IPS DF 4.7 (cell line): ENCODE results near the gene SLC25A2.
"Not testable (repeated sequence)": the region's sequence is repeated elsewhere in the genome, so short reads cannot be mapped to it uniquely, and the experiment has no call there.

Experiments
- DNase-seq: peaks from one replicate; pipeline ENCODE4 v3.0.0-alpha.2; 2013; ENCODE audit warnings: low spot score; ENCODE audit errors: extremely low read depth

SLC25A2 gene

DNA sequence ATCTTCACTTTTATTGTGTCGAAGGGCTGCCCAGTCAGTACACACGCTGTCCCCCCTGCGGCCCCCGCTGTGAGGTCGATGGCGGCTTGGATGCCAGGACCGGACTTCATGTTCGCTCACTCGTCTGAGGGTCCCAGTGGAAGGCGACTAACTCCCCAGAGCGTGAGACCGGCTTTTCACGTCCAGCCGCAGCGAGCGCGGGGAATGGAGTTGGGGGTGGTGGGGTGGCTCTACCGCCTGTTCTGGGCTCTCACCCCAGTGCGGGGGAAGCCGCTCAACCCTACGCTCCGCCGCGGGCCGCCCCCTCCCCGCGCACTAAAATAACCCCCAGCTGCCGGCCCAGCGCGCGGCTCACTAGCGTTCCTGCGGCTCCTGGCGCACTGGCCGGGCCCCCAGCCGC, at the start of gene SLC25A2:
TSS of gene SLC25A2 (minus strand) at position 294 of the 400 bp plus-strand sequence. CDS start at position 110, 184 bp downstream.
- DNase-seq = no peak

DNA sequence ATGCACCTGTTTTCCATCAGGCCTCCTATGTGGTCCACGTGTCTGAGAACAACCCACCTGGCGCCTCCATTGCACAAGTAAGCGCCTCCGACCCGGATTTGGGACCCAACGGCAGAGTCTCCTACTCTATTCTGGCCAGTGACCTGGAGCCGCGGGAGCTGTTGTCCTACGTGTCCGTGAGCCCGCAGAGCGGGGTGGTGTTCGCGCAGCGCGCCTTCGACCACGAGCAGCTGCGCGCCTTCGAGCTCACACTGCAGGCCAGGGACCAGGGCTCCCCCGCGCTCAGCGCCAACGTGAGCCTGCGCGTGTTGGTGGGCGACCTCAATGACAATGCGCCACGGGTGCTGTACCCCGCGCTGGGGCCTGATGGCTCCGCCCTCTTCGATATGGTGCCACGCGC, 47.7 kb upstream of the SLC25A2 start:
- no peak for DNase-seq

DNA sequence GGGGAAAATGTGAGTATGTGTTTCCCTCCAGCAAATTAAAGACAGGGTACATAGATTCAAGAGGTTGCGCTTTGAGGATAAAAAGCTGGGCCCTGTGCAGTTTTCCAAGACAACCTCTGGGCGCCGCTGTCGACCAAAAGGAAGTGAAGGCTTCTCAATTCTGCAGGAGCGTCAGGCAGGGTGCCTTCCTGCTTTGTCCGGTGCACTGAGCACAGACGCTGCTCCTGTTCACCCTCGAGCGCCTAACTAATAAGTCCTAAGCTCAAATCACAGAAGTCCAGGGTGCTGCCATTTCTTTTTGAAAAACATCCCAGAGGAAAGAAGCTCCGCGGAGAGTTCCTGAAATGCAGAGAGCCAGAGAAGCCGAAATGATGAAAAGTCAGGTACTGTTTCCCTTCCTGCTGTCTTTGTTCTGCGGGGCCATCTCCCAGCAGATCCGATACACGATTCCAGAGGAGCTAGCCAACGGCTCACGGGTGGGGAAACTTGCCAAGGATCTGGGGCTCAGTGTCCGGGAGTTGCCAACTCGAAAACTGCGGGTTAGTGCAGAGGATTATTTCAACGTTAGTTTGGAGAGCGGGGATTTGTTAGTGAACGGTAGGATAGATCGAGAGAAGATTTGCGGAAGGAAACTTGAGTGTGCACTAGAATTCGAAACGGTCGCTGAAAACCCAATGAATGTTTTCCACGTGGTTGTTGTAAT, 46.2 kb upstream of the SLC25A2 start, which contains the start of gene PCDHGB1:
TSS of gene PCDHGB1 (plus strand) at position 183 of the 703 bp plus-strand sequence. CDS start at position 345, 162 bp downstream.
- no peak for DNase-seq

DNA sequence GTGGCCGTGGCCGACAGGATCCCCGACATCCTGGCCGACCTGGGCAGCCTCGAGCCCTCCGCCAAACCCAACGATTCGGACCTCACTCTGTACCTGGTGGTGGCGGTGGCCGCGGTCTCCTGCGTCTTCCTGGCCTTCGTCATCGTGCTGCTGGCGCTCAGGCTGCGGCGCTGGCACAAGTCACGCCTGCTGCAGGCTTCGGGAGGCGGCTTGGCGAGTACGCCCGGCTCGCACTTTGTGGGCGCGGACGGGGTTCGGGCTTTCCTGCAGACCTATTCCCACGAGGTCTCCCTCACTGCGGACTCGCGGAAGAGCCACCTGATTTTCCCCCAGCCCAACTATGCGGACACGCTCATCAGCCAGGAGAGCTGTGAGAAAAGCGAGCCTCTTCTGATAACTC, 42.2 kb upstream of the SLC25A2 start:
- not testable (repeated sequence) for DNase-seq

DNA sequence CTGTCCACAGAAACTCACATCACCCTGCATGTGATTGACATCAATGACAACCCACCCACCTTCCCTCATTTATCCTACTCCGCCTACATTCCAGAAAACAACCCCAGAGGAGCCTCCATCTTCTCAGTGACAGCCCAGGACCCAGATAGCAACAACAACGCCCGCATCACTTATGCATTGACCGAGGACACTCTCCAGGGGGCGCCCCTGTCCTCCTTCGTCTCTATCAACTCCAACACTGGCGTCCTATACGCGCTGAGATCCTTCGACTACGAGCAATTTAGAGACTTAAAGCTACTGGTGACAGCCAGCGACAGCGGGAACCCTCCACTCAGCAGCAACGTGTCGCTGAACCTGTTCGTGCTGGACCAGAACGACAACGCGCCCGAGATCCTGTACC, 41.5 kb upstream of the SLC25A2 start:
- DNase-seq = no peak

DNA sequence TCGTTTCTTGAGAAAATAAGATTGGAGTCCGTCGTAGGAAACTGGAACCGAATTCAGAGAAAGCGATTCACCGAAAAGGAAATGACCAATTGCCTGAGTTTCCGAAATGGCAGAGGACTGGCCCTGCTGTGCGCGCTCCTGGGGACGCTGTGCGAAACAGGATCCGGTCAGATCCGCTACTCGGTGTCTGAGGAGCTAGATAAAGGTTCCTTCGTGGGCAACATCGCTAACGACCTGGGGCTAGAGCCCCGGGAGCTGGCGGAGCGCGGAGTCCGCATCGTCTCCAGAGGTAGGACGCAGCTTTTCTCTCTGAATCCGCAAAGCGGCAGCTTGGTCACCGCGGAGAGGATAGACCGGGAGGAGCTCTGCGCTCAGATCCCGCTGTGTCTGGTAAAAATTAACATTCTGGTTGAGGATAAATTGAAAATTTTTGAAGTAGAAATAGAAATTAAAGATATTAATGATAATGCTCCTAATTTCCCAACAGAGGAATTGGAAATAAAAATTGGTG, 40.2 kb upstream of the SLC25A2 start:
- no peak for DNase-seq

DNA sequence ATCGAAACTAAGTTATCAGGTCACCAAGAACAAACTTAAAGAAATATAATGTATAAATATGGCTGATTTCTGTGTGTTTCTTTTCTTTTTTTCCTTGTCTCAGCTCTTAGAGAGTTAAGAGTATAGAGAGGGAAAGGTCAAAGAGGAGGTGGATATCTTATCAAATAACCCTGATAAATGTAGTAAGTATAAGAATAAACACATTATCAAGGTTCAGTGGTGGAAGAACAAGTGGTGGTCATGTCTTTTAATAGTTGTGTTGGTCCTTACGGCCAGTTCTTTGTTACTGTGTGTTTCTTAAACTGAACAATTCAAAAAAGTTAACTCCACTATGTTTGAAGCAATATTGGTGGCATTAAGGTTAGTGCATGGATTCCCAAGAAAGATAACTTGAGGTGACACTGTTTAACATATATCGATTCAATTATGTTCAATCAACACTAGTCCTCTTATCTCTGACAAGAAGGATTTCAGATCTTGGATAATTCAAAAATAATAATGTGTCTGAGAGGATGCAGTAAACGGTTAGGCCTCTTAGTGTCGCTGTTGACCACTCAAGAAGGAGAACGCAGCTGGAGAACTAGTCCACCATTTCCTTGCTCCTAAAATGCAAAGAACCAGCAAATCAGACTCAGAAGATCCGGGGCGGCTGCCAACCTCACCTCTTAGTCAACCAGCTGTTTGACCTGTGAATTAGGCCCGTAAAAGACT, 39.5 kb upstream of the SLC25A2 start, which contains the start of gene PCDHGA3:
TSS of gene PCDHGA3 (plus strand) at position 588 of the 711 bp plus-strand sequence. CDS start 205 bp downstream, outside the sequence.
- no peak for DNase-seq

DNA sequence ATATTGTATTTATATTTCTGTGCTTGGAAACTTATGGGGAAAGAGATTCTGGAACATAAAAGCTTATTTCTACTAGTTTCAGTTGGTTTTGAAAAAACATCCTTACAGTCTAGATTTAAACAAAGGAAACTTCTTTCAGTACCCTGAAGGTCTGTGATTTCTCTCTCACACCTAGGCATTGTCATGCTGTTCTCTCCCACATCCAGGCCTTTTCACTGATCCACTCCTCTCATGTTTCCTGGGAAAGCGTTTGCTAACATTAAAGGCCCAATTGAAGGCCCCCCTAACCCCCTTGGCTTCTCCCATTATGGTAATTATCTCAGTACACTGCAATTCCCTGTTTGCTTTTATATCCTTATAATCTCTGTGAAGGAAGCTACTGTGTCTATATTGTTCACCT, 38.9 kb upstream of the SLC25A2 start:
- DNase-seq = no peak

DNA sequence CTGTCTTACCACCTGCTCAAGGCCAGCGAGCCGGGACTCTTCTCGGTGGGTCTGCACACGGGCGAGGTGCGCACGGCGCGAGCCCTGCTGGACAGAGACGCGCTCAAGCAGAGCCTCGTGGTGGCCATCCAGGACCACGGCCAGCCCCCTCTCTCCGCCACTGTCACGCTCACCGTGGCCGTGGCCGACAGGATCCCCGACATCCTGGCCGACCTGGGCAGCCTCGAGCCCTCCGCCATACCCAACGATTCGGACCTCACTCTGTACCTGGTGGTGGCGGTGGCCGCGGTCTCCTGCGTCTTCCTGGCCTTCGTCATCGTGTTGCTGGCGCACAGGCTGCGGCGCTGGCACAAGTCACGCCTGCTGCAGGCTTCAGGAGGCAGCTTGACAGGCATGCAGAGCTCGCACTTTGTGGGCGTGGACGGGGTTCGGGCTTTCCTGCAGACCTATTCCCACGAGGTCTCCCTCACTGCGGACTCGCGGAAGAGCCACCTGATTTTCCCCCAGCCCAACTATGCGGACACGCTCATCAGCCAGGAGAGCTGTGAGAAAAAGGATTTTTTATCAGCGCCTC, 37.0 kb upstream of the SLC25A2 start:
- DNase-seq = not testable (repeated sequence)

DNA sequence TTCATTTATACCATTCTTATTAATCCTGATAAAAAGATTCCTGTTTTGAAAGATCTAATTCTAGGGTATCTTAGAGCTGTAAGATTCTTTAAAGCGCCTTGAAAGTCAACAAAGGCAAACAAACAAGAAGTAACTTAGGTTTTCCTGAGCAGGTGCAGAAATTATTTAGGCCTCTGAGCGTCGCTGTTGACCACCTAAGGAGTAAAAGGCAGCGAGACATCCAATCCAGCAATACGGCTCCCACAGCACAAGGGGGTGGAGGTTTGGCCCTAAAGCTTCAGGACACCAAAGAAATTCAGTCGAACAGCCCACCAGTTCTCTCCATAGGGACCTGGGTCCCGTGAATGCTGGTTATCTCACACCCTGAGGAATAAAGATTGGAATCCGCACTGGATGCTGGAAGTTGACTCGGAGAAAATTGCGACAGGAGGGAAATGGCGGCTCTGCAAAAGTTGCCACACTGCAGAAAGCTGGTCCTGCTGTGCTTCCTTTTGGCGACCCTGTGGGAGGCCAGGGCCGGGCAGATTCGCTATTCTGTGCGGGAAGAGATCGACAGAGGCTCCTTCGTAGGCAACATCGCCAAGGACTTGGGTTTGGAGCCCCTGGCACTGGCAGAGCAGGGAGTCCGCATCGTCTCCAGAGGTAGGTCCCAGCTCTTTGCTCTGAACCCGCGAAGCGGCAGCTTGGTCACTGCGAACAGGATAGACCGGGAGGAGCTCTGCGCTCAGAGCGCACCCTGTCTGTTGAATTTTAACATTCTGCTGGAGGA, 34.9 kb upstream of the SLC25A2 start, which contains the start of gene PCDHGA2:
TSS of gene PCDHGA2 (plus strand) at position 223 of the 769 bp plus-strand sequence.
- DNase-seq = no peak

DNA sequence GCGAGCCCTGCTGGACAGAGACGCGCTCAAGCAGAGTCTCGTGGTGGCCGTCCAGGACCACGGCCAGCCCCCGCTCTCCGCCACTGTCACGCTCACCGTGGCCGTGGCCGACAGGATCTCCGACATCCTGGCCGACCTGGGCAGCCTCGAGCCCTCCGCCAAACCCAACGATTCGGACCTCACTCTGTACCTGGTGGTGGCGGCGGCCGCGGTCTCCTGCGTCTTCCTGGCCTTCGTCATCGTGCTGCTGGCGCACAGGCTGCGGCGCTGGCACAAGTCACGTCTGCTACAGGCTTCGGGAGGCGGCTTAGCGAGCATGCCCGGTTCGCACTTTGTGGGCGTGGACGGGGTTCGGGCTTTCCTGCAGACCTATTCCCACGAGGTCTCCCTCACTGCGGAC, 28.7 kb upstream of the SLC25A2 start:
- DNase-seq = not testable (repeated sequence)

DNA sequence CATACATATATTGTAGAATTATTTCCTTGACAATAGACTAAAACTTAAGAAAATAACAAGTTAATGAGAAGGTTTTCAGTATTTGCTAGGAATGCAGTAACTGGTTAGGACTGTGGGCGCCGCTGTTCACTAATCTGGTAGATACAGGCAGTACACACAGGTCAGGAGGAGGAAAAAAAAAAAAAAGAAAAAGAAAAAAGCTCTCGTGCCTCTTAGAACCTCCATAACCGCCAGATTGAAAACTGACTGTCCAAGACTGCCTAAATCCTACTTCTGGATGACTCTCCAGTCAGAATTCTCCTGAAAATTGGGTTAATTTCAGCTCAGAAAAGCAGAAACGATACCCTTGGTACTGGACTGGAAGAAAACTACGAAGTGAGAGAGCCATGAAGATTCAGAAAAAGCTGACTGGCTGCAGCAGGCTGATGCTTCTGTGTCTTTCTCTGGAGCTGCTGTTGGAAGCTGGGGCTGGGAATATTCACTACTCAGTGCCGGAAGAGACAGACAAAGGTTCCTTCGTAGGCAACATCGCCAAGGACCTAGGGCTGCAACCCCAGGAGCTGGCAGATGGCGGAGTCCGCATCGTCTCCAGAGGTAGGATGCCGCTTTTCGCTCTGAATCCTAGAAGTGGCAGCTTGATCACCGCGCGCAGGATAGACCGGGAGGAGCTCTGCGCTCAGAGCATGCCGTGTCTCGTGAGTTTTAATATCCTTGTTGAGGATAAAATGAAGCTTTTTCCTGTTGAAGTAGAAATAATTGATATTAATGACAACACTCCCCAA, 26.6 kb upstream of the SLC25A2 start, which contains the start of gene PCDHGA1:
TSS of gene PCDHGA1 (plus strand) at position 216 of the 782 bp plus-strand sequence.
- DNase-seq = no peak

DNA sequence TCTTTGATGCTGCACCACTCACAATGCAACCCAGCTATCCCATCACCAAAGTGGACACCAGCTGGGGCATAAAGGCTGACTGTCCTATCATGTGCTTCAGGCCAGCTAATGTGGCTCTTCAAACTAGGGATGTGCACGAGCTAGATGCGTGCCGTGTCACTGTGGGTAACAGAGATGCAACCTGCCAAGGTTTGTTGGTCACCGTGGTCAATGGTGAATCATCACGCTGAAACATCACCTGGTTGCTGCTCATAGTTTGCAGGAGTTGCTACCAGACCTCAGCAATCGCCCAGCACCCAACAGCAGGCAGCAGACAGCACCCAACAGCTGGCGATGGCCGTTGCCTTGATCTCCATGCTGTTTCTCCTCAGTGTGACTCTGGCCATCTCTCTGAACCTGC, 24.4 kb upstream of the SLC25A2 start:
- no peak for DNase-seq

DNA sequence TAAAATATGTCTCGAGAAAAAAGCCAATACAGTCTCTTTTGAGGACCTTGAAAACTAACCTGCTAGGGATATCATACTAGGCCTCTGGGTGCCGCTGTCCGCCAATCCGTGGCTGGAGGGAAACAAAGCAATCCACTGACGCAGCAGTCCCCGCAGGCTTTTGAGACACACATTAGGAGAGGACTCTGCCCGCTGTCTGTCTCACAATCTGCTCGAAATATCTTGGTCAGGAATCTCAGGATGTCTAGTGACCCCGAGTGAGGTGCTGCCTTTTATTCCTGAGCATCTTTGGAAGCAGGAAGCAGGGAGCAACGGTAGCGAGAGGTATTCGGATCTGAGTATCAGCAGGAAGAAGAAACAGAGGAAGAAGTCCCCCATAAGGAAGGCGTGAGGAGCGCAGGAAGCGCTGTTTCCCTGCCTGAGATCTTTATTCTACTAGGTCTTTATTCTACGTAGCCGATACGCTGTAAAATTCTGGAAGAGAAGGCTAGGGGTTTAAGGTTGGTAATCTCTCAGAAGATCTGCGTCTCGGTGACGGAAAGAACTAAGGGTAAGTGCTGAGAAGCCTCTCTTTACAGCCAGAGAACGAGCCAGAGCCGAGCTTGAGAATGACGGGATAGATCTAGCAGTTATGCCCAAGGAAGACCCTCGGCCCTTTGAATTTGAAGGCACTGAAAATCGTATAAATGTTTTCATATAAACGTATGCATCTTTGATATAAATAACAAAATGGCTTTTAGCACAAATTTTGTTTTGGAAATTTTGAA, 22.4 kb upstream of the SLC25A2 start:
- no peak for DNase-seq

DNA sequence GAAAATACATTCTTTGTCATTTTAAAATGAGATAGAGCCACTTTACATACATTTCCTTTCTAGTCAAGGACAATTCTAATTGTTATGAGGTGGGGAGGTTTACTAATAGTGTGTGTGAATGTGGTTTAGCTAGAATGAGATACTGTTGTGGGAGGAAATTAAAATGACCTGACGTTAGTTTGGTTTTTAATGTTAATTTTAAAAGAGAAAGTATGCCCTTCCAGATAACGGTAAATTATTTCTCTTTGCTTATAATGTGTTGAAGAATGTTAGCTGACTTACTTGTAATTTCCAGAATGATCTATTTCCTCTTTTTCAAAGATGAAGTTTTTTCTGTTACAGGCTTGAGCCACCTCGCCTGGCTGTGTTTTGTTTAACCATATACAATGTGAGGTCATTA, 18.4 kb upstream of the SLC25A2 start:
- DNase-seq = no peak

DNA sequence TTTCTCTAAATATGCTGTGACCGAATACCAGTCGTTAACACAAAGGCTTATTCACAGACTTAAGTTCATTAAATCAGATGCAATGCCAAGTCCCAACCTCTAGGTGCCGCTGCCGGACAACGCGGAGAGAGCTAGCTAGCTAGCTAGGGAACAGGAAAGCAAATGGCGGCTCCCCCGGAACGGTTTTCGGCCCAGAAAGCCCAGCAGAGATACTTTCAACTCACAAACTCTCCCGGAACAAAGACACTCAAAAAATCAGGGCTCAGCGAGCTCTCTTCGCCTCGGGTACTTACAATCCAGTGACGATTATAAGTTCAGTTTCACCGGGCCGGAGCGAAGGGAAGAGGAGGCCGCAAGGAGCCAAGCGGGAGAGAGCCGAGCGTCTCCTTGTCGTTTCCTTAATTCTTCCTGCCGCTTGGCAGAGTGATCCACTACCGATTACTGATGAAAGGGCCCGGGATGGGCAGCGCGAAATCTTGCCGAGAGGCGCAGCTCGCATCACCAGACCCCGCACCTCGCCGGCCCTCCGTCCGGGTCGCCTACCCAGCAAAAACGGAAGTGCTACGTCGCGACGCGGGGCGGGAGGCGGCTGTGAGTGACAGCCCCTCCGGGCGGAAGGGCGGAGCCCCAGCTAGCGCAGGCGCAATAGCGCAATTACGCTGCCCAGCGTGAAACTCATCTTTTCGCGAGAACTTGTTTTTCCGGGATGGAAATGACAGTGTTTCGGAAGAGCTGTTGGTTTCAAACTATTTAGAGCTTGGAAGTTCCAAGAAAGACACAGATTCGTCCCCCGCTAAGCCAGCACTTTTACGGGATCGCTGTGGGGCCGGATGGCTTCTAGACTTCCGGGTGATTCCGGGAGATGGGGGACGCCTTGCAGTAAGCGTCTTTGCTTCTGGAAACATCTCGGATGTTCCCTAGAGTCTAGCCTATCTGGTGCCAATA, 16.6 kb upstream of the SLC25A2 start, which contains the start of gene TAF7:
TSS of gene TAF7 (minus strand) at position 560 of the 945 bp plus-strand sequence. CDS start 740 bp downstream, outside the sequence.
- peak; percentile 79 for DNase-seq

DNA sequence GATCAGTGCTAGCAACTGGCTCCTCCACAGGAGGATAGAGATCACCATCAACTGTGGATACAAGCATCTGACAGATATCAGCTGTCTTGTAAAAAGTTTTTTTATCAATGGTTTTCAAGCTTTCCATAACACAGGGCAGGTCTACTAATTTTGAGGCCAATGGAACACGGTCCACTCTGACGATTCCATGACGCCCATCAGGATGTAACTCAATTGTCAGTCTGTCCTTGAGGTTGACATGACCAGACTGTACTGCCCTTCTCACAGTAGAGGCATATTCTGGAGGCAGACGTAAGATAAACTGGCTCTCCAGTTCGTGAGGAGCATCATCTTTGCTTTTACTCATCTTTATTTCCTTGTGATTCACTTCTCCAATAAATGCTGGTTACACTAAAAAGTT, 15.8 kb upstream of the SLC25A2 start:
- DNase-seq = no peak

DNA sequence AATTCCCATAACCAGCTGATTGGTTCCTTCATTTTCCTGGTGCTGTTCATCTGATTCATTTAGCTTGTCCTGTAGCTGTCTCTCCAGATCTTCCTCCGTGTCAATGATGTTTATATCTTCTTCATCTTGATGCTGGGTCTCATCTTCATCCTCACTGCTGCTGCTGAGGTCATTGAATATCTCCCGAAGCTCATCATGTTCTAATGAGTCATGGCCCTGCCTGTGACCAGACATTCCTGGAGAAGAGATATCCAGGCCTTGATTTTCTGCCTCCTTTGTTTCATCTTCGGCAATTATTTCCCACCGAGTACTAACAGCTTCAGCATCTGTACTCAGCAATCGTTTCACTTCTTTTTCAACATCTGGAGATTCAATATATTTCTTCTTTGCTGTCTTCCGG, 15.4 kb upstream of the SLC25A2 start:
- no peak for DNase-seq
